ENCODE results near the gene SYT9.

The SYT9 gene

DNA sequence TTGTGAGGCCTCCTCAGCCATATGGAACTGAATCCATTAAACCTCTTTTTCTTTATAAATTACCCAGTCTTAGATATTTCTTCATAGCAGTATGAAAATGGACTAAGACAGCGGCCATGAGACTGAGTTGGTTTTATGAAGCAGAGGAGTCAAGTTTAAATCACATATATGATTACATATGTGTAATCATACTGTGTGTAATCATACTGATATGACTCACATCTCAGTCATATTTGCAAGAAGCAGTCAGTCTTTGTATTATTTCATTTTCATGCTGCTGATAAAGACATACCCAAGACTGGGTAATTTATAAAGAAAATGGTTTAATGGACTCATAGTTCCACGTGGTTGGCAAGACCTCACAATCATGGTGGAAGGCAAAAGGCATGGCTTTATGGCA lies 89.8 kb downstream of the SYT9 start:
- DNase-seq (ENCODE audit: low read depth in 2 of 2), result no peak

GRCh38 chr11:7347611-7348431 lies 96.1 kb downstream of the SYT9 start:
- DNase-seq (ENCODE audit: low read depth in 2 of 2), result no peak

DNA sequence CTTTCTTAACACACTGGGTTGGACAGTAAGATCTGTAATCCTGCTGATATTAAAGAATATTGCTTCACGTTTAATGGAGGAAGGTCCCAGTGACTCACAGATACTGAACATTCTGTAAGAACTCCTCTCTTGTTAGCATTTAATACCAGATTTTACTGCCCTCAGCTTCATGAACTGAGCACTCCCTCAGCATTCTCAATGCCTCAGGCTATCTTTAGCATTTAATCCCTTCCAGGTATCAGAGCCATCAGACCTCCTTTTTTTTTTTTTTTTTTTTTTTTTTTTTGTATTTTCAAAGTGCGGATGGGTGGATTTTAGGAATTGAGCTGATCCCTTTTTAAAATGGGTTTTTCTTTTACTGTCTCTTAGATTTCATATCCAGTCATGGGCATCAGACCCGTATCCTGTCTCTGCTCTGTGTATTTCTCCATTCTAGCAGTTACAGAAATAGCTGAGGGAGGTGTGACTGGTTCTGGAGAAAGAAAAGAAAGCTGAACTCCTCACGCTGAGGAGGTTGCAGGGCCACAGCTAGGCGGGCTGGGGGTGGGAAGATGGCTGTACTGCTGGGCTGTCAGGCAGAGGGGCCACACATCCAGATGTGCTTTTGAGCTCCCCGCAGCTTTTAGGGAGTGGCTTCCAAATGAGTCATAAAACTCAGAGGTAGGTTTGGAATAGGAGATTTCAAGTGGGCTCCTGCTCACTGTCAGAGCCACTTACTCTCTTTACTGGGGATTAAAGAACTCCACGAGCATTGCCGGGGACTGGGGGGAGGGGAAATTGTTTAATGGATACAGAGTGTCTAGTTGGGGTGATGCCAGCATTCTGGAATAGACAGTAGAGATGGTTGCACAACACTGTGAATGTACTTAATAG lies 97.0 kb downstream of the SYT9 start:
- no peak for DNase-seq (ENCODE audit: low read depth in 2 of 2)

- no peak for DNase-seq (ENCODE audit: low read depth in 2 of 2)
These were observed 99.5 kb downstream of the SYT9 start for GRCh38 chr11:7351228-7351627.

- no peak for DNase-seq (ENCODE audit: low read depth in 2 of 2)
These were observed 101.4 kb downstream of the SYT9 start for GRCh38 chr11:7353100-7353499.

DNA sequence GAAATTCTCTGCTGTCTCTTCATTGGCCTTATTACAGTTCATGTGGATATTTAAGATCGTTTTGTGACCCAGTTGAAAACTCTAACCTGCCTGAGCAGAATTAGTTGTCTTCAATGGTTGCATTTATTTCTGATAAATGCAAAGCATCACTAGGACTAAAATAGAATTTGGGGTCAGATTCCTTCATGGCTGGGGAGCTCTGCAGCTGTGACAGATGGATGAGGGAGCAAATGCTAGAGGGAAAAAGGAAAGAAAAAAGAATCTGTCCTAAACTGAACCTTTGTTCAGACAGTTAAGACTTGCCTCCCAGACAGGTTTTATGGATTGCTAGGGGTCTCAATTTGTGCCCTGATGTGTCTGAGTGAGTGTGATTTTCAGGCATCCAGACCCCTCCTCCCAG lies 113.0 kb downstream of the SYT9 start:
- no peak for DNase-seq (ENCODE audit: low read depth in 2 of 2)

GRCh38 chr11:7367803-7368202 lies 116.1 kb downstream of the SYT9 start:
- DNase-seq (ENCODE audit: low read depth in 2 of 2), result no peak

DNA sequence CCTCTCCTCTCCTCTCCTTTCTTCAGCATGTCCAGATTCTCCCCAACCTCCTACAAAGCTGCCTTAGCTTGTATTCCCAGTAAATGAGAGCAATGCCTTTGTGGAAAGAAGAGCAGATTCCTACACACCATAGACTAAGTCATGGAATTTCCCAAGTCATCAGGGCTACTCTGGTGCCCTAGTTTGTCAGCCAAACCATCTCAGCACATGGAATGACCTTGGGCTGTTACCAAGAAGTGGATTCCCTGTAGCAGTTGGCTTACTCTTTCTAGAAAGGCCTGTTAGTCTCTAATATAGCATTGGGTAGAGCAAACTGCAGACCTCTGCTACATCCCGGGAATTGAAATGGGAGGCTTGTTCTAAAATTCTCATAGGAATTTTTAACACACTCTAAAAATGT lies 124.7 kb downstream of the SYT9 start:
- no peak for DNase-seq (ENCODE audit: low read depth in 2 of 2)

DNA sequence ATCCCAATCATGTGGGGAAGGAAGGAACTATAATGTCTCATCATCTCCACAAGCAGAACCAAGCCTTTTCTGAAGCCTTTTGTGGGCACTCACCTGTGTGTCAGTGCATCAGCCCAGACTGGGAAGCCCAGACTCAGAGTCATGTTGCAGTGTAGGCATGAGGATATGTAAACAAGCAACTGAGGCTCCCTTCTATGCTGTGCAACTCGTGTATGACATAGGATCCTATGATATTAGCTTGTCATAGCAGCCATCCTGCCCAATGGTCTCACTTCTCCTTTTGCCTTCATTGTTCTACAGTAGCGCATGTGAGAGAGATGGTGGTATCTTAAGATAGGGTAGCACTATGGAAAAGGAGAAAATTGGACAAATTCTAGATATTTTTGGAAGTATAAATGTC lies 130.2 kb downstream of the SYT9 start:
- DNase-seq (ENCODE audit: low read depth in 2 of 2), result no peak

DNA sequence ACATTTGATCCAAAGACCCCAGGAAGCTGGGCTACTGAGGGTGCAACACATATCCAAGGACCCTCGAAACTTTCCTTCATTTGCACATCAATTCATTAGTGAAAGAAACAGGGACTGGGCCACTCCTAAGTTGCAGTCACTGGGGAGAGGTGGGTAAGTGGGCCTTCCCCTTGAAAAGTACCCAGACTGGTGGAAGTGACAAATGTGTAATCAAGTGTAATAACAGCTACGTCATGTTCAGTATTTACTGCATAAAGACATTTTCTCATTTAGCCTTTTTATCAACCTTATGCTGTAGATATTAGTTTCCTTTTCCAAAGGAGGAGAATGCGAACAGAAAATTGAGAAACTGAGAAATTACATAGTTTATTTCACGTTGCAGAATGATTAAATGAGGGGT lies 131.7 kb downstream of the SYT9 start:
- no peak for DNase-seq (ENCODE audit: low read depth in 2 of 2)

DNA sequence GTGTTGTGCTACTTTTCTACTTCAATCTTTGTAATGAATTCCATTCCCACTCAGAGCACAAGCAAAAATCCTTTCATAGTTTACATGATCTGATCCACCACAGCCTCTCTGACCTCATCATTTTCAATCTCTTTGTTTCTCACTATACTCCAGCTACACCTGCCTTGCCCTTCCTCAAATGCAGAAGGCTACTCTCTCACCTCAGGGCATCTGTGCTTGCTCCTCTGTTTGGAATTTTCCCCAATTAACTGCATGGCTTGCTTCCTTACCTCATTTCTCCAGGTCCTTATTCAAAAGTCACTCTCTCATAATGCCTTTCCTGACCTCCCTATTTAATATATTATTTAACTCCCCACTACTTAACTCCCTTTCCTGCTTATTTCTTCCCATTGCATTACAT lies 133.0 kb downstream of the SYT9 start:
- no peak for DNase-seq (ENCODE audit: low read depth in 2 of 2)

- DNase-seq (ENCODE audit: low read depth in 2 of 2), result no peak
These were observed 133.8 kb downstream of the SYT9 start for GRCh38 chr11:7385532-7385931.

- no peak for DNase-seq (ENCODE audit: low read depth in 2 of 2)
These were observed 162.5 kb downstream of the SYT9 start for GRCh38 chr11:7413961-7414915.

- no peak for DNase-seq (ENCODE audit: low read depth in 2 of 2)
These were observed 163.5 kb downstream of the SYT9 start for GRCh38 chr11:7414973-7415817.

- DNase-seq (ENCODE audit: low read depth in 2 of 2), result no peak
These were observed 164.4 kb downstream of the SYT9 start for GRCh38 chr11:7416080-7416479.

DNA sequence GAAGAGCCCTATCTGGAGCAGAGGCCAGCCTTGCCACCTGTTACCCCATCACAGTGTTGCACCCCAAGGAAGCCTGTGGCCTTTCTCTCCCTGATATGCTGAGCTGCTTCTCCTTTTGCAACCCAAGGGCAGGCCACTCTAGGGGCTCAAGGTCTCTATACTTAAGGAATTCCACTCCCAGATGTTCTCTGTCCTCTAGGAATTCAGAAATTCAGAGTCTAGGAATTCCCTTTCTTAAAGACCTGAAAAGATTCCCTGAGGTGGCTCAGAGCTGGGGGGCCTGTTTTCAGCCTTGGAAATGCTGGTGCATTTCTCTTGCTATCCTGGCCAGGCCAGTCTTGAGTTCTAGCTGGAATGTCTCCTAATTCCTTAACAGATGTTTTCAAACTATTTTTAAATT lies 165.6 kb downstream of the SYT9 start:
- no peak for DNase-seq (ENCODE audit: low read depth in 2 of 2)

GRCh38 chr11:7418061-7418460 lies 166.4 kb downstream of the SYT9 start:
- DNase-seq (ENCODE audit: low read depth in 2 of 2), result no peak

DNA sequence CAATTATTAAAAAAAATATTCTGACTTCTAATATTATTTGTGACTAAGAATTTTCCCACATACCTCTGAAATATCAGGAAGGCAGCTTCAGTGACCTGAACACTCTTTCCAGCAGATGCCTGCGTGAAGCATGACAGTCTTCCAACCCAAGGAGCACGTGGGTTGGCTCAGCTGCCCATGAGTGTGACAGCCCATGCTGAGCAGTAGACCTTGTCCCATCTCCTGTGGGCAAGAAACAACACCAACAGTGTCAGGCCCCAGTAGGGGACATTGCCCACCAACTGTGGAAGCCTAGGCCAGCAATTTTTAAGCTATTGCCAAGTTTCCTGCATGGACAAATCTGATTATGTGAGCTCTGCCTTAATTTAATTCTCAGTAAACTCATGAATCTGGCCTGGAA lies 167.2 kb downstream of the SYT9 start:
- DNase-seq (ENCODE audit: low read depth in 2 of 2), result no peak

- DNase-seq (ENCODE audit: low read depth in 2 of 2), result no peak
These were observed 169.4 kb downstream of the SYT9 start for GRCh38 chr11:7421136-7421535.

DNA sequence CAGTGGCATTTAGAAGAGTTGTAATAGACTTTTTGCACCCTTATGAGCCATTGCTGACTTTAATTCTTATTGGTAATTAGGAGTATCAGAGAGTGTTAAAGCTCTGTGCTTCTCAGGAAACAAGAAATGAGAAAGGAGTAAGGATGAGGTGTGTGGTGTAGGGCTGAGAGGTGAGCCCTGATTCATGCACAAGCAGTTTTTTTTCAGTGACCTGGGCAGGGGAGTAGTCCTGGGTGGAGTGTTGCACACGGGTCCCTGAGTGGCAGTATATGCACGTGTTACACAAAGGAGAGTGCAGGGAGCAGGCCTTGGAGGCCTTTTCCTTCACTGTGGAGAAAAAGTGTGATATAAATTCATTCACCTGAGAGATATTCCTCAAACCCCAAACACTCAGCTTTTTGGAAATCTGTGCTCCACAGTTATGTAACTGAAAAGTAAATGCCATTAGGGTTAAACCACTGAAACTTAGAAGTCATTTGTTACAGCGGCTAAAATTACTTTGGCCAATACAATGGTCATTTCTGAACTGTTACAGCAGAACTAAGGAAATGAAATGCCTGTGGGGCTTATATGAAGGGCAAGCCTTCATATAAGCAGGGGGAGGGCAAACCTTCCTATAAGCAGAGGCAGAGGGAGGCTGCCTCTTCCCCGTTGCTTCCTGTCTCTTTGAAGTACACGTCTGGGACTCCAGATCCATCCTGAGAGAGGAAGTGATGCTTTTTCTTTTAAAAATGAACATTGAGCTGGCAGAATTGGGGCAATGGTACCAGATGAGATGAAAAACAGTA lies 171.0 kb downstream of the SYT9 start:
- no peak for DNase-seq (ENCODE audit: low read depth in 2 of 2)
